ENCODE data around the gene GNRH2.

Gene GNRH2

DNA sequence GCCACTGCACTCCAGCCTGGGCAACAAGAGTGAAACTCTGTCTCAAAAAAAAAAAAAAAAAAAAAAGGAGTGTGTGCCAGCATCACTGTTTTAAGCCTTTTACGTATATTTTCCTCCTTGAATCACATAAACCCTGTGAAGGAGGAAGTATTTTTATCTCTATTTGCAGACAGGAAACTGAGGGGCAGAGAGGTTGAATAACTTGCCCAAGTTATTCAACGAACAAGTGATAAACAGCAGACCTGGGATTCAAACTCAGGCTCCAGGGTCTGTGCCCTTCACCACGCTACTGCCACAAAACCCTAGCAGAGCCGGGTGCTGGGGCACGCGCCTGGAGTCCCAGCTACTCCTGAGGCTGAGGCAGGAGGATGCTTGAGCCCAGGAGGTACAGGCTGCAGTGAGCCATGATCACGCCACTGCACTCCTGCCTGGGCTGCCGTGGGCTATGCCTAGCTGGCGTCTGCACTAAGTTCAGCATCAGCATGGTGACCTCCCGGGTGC lies 50.5 kb downstream of the GNRH2 start:
- no peak for DNase-seq (ENCODE audit: low read depth)
- no peak for TF ChIP-seq CTCF (IDR thresholded peaks at IDR 0.05; ENCODE audit: insufficient read depth, low read depth, low read length, missing control alignments)
- H3K4me3 ChIP-seq (ENCODE audit: low read depth, low read length), result no peak overlapping the region

GRCh38 chr20:3094848-3095629 lies 51.6 kb downstream of the GNRH2 start:
- no peak for TF ChIP-seq CTCF (IDR thresholded peaks at IDR 0.05; ENCODE audit: insufficient read depth, low read depth, low read length, missing control alignments)
- no peak overlapping the region for H3K4me3 ChIP-seq (ENCODE audit: low read depth, low read length)
- no peak for DNase-seq (ENCODE audit: low read depth)

Measured in GM12865 (cell line).